AG04450 (cell line): ENCODE measurements around the gene TTC19. TPM values are rescaled to one million over a fixed set of nuclear protein-coding genes. Genes with fewer than 3 reads are reported as not detected.

Source experiments
- CTCF ChIA-PET: fragments of 300-600, 350-600 bp; formaldehyde crosslinking; extraction: SDS; loops from one replicate; lab custom pipeline; 2022; ENCODE audit warnings: antibody characterized with exemption, inconsistent platforms; lab: Charles Lee
- POLR2A ChIA-PET: fragments of 350-600 bp; formaldehyde crosslinking; extraction: SDS; loops from one replicate; lab custom pipeline; 2021; ENCODE audit warnings: antibody characterized with exemption, inconsistent platforms; lab: Yijun Ruan, JAX
- DNase-seq: peaks from one replicate; pipeline ENCODE4 v3.0.0-alpha.2; 2011; ENCODE audit warnings: low read depth, low spot score
- H3K27ac ChIP-seq: one replicate; pipeline ENCODE4 v1.5.1; 2012; ENCODE audit warnings: low read depth, low read length, control low read depth
- H3K27me3 ChIP-seq: one replicate; pipeline ENCODE4 v1.6.0; 2012; ENCODE audit warnings: low read length; ENCODE audit not compliant: control insufficient read depth, insufficient read depth
- H3K4me3 ChIP-seq: 2 replicates; pipeline ENCODE4 v1.5.1; 2011; ENCODE audit warnings: mild to moderate bottlenecking, low read depth, low read length, control low read depth
- H3K9me3 ChIP-seq: 2 replicates; pipeline ENCODE4 v1.5.1; 2012; ENCODE audit warnings: low read length; ENCODE audit not compliant: control insufficient read depth, insufficient read depth
- CTCF ChIP-seq: IDR thresholded peaks from 2 replicates; pipeline ENCODE4 v1.5.1; 2011; ENCODE audit warnings: low read depth, low read length, control low read depth, inconsistent platforms
- polyA plus RNA-seq: library from polyadenylated mRNA; depleted of rRNA; stranded (reverse); fragments of >200 nt; gene quantifications from 2 replicates; pipeline ENCODE4 v1.2.3, GENCODE V29; 2011

TTC19 gene
- polyA plus RNA-seq, 1 experiment, result 5.9 TPM

DNA sequence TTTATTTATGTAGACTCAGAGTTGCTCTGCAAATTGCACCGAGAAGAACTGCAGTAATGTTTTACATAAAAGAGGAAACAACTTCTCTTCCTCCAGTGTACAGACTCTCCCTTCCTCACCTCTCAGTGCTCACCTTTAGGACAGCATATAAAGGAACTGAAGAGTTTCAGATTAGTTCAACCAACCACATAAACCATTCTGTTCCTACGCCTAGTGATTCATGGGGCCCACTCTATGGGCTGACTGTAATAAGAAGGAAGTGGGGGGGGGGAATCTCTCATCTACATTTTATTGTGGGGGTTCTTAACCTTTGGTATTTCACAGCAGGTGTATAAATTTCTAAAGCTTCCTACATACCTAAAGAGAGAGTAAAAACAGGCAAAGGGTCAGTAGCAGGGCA, 18.4 kb upstream of the TTC19 start:
- ChIA-PET POLR2A (no interaction called here), CTCF (no interaction called here)
- no peak for TF ChIP-seq CTCF
- Histone ChIP-seq H3K4me3 (no peak overlapping the region), H3K27ac (peak overlapping the region; percentile 75), H3K9me3 (no peaks in the 10 kb centered on the region), H3K27me3 (no peaks in the 10 kb centered on the region)
- DNase-seq, result no peak

DNA sequence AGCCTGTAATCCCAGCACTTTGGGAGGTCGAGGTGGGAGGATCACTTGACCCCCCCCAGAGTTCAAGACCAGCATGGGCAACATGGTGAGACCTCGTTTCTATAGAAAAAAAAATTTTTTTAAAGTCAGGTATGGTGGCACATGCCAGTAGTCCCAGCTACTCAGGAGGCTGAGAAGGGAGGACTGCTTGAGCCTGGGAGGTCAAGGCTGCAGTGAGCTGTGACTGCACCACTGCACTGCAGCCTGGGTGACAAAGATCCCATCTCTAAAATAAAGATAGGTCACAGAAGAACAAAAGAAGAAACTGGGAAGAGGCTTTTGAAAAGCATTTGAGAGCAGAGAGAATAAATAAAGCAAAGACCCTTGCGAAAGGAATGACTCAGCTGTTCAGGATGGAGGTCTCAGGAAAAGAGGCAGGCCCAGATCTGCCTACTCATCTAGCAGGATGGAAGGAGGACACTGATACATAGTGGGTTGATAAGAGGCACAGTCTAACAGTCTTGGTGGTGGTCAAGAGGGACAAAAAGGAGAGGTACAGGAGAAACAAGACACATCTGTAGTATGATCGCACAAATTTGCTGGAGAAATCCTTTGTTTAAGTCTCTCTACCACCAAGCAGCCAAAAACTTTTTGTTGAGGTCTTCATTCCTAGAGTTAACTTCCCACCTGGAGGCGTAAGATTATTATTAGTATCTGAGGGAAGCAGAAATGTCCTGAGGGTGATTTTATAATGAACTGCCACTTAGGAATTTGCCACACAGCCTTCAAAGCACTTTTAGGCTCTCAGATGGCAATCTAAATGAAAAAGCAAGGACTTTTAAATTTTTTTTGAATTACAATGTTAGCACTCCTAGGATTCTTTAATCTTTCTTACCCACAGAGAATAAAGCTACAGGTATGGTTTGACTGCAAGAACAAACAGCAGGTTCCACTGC, 17.7 kb upstream of the TTC19 start:
- TF ChIP-seq CTCF, result no peak
- Histone ChIP-seq H3K4me3 (no peak overlapping the region), H3K27me3 (no peaks in the 10 kb centered on the region), H3K9me3 (no peaks in the 10 kb centered on the region), H3K27ac (peak overlapping the region; percentile 75)
- ChIA-PET POLR2A (no interaction called here), CTCF (interaction anchor here (0.6 to 1.7 kb wide), 2 partner anchors 15 to 37 kb away, joined by 3 read pairs; partner anchors contain the start of gene ADORA2B)
- DNase-seq, result no peak

- no peak for DNase-seq
- CTCF ChIA-PET, result interaction anchor here (1.7 to 2.8 kb wide), 2 partner anchors 51 to 168 kb away, joined by 5 to 12 read pairs; partner anchors contain the start of gene ADORA2B
- H3K27me3 ChIP-seq, result no peaks in the 10 kb centered on the region
- no peaks in the 10 kb centered on the region for H3K9me3 ChIP-seq
- TF ChIP-seq CTCF, result no peak
- H3K4me3 ChIP-seq, result no peak overlapping the region
- H3K27ac ChIP-seq, result no peak overlapping the region
- POLR2A ChIA-PET, result no interaction called here
Measured at GRCh38 chr17:15996322-15996721, 3.3 kb upstream of the TTC19 start.

GRCh38 chr17:15998031-15998562, 1.5 kb upstream of the TTC19 start:
- ChIA-PET CTCF (interaction anchor here (0.6 to 2.8 kb wide), 3 partner anchors 53 to 170 kb away, joined by 3 to 19 read pairs (median 12); partner anchors contain the start of gene ADORA2B), POLR2A (interaction anchor here (0.7 to 0.9 kb wide), 2 partner anchors 53 to 77 kb away, joined by 4 to 9 read pairs; partner anchors contain the start of gene ADORA2B)
- no peak for DNase-seq
- no peaks in the 10 kb centered on the region for H3K27me3 ChIP-seq
- no peak overlapping the region for H3K27ac ChIP-seq
- H3K9me3 ChIP-seq, result no peaks in the 10 kb centered on the region
- TF ChIP-seq CTCF, result no peak
- no peak overlapping the region for H3K4me3 ChIP-seq
